T-helper 2 cell treated with Interferon-gamma antibody and Interleukin-4, amounts not matched to agents 100 ng/mL and 5 ng/mL, for 36 hours (primary cell): ENCODE data around the gene GDF9. TPM values are rescaled to one million over a fixed set of nuclear protein-coding genes. Genes with fewer than 3 reads are reported as not detected.

ENCODE experiments used
- intact Hi-C: fragments of 100-400 bp; cut with micrococcal nuclease; formaldehyde crosslinking; loops from one replicate; pipeline ENCODE4 v1.15.1; 2023
- total RNA-seq: library from RNA; stranded (reverse); gene quantifications from 2 replicates; pipeline ENCODE4 v1.2.3, GENCODE V29; 2022

The GDF9 gene, protein sequence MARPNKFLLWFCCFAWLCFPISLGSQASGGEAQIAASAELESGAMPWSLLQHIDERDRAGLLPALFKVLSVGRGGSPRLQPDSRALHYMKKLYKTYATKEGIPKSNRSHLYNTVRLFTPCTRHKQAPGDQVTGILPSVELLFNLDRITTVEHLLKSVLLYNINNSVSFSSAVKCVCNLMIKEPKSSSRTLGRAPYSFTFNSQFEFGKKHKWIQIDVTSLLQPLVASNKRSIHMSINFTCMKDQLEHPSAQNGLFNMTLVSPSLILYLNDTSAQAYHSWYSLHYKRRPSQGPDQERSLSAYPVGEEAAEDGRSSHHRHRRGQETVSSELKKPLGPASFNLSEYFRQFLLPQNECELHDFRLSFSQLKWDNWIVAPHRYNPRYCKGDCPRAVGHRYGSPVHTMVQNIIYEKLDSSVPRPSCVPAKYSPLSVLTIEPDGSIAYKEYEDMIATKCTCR
- total RNA-seq, result 0.18 and 0.27 TPM in 2 replicates

DNA sequence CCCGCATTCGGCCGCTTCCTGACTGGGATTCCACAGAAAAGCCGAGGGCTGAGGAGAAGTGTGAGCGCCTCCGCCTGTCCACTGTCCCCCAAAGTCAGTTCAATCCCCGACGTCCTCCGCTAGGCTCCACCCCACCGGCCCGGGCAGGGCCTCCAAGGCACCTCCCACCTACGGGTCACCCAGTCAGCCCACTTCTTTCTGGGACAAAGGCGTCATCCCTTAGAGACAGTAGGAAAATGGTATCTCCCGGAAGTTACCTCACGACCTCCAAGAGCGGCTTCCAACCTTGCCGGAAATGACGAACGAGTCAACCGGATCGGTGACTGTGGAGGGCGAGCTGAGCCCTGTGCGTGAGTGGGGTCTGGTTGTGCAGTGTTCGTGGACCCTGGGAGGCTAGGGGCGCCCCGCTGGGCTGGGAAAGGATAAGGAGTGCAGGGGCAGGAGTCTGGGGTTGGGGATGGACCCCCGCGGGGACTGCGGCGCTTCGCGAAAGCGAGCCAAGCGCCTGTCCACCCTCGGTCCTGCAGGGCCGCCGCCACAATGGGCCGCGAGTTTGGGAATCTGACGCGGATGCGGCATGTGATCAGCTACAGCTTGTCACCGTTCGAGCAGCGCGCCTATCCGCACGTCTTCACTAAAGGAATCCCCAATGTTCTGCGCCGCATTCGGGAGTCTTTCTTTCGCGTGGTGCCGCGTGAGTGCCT is at the start of gene GDF9, which contains the start of gene UQCRQ:
Gene GDF9 (minus strand): TSS at position 128 of the 704 bp plus-strand sequence. CDS start 1,936 bp downstream, outside the sequence.
Gene UQCRQ (plus strand): TSS at position 301 of the 704 bp plus-strand sequence. CDS start 240 bp downstream, at position 541.
- intact Hi-C loops, result loop anchor here (1.0 to 10.0 kb wide), 6 partner anchors 36 to 1508 kb away; partner anchors contain the start of genes AFF4, KIF3A, SHROOM1 and UBE2B

DNA sequence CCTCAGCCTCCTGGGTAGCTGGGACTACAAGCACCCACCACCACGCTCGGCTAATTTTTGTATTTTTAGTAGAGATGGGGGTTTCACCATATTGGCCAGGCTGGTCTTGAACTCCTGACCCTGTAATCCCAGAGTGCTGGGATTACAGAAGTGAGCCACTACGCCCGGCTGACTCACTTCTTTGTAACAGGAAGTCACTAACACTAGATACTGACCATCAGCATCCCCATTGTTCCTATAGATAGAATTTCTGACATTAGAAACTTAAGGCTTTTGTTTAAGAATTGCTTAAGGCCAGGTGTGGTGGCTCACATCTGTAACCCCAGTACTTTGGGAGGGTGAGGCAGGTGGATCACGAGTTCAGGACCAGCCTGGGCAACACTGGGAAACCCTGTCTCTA is 49.4 kb upstream of the GDF9 start:
- intact Hi-C loops, result no loop called here

DNA sequence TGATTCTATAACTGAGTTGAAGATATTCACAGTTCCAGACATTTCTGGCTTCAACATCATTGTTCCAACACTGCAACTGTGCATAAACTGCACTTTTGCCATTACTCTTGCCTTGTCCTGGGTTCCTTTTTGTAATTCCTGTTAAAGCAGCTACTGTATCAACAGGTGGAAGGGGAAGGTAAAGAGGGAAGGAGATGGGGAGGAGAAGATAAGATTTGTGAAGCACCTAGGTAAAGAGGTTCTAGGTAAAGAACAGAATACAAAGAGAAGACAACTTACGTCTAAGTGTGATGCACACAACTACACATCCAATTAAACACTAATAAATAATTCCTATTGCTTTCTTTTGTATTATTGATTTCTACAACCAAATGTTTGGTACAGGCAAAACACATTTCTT is 43.4 kb upstream of the GDF9 start:
- intact Hi-C loops, result no loop called here

DNA sequence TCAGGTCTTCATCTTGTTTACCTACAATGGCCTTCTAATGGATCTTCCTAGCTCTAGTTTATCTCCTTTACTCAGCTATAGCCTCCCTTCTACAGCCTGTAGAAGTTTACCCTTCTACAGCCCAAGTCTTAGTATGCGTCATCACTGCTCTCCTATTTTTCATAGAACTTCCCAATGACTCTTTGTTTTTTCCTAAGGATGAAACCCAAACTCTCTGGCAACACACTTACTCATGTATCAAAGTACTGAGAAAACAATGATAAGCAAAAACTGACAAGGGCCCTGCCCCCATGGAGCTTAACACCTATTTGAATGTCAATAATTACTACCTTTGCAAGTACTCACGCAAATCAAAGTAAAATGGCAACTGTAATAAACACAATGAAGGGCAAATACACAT is 40.9 kb upstream of the GDF9 start:
- intact Hi-C loops, result no loop called here

DNA sequence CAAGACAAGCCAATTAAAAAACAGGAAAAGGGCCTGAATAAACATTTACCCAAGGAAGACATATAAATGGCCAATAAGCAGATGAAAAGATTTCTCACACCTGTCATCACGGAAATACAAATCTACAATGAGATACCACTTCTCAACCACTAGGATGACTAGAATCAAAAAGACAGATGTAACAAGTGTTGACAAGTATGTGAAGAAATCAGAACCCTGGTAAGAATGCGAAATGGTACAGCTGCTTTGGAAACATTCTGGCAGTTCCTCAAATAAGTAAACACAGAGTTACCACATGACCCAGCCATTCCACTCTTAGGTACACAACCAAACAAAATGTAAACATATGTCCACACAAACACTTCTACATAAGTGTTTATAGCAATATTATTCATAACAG is 39.7 kb upstream of the GDF9 start:
- intact Hi-C loops, result no loop called here

DNA sequence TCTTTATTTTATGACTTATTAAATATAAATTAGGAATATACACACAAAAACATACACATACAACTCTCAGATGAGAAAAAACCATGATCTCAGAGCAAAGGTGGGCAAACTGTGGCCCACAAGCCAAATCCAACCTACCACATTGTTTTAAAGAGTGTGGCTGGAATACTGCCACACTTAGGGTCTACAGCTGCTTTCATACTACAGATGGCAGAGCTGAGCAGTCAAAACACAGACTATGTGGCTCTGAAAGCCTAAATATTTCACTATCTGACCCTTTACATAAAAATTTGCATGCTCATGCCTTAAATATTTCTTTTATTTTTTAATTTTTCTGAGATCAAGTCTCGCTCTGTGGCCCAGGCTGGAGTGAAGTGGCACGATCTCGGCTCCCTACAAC is 35.5 kb upstream of the GDF9 start:
- intact Hi-C loops, result no loop called here

DNA sequence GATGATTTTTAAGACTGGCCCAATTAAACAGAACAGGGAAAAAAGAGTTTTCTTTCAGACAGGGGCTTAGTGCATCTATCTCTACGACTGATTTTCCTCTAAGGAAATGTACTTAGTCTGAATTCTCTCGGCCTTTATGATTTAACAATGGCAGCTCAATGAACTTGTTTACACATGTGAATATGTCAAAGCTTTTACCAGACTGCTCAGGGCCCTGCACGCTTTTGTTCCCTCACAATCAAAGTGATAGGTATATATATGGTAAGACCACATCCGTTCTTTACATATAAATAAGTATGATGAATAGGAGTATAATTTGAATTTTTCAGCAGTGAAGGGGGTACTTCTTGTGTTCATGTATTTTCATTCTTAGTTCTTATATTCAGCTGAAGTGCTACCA is 34.8 kb upstream of the GDF9 start:
- intact Hi-C loops, result no loop called here

DNA sequence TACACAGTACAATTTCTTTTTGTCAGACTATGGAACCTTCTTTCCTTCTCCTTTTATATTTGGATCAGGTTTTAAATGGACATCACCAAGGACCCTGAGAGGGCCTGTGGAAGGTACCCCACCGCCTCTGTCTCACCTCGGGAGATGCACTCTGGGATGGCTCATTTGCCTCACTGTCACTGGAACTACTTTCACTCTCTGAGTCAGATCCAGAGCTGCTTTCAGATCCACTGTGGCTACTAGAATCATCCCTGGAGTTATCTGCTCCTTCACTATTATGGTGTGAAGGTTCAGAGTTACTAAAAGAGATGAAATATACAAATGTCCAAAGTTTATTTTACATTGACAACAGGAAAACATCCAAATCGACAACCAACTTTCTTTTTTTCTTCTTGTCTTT is 31.8 kb upstream of the GDF9 start:
- intact Hi-C loops, result no loop called here

DNA sequence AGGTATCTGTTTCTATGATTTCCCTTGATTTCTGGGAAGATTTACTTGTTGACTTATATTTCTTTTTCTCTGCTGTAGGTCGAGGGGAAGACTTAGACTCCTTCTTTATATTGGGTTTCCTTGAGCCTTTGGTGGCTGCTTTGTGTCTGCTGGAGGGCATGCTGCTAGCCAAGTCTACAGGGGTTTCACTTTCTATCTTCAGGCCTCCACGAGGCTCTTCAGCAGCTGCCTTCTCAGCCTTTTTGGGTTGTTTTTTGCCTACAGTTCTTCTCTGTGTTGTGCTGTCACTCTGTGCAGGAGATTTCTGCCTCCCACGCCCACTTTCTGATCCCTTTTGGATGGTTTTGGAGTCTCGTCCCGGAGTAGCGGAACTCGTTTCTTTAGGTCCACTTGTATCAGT is 30.4 kb upstream of the GDF9 start:
- intact Hi-C loops, result no loop called here

DNA sequence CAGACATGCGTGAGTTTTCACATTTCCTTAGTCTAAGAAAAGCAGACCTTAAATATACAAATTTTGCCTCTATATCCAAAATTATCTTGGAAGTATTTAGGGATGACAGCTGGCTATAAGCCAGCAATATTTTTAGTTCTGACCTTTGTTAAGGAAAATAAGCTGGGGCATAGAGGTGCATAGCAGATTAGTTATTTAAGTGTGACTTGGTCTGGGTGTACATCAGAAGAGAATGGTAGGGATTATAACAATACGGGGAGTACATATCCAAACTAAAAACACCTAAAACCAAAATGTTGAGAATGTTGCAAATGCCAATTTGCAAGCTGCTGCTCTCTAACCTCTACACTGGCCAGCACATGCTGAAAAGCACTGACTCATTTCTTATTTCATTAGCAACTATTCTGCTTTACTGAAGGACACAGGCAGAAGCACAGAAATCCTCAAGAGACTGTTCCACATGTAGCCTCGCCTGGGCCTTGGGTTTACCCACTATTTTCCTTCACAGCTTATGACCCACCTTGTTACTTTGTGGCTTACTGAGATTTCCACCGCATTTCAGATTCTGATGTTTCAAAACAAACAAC is 29.5 kb upstream of the GDF9 start:
- intact Hi-C loops, result no loop called here

DNA sequence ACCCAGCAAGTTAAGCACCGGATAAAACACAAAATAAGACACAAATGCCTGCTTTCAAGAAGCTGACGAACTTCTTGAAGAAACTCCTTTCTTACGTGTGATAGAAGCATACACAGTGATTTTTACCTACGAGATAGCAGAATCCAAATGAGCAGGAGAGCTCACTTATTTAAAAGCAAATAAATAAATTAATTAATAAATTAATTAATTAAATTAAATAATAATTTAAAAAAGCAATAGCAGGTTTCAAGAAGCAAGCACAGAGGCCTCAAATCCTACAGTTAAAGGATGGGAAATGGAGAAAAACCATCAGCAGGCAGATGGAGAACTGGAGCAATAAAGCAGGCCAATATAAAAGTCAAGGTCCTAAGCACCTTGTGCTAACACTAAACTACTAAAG is 24.5 kb upstream of the GDF9 start:
- intact Hi-C loops, result no loop called here

DNA sequence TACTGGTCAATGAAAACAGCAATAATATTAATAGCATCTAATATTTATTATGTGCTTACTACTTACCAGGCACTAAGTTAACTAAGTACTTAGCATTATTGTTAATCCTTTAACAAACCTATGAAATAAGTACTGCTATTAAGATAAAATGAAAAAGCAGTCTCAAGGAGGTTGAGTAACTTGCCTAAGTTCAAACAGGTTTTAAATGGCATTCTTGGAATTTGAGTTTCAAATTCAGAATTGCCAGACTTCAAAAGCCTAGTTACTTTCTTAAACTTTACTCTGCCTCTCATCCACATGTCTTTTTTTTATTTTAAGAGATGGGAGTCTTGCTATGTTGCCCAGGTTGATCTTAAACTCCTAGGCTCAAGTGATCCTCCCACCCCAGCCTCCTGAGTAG is 23.2 kb upstream of the GDF9 start:
- intact Hi-C loops, result no loop called here

DNA sequence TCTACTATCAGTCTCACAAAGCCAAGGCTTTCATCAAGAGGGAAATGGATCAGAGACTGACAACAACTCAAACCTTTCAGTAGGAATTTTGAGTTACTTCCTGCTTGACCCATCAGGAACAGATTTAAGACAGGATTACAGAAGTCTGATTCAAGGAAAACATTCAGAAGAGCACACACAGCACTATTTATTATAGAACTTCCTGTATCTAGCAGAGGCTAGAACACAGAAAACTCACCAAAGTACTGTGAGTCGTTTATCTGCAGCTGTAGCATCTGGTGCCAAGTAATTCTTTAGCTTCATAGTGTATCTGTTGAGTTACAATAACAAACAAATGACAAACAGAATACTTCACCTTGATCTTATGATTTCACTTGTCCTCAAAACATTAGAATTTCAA is 21.0 kb upstream of the GDF9 start:
- intact Hi-C loops, result no loop called here

DNA sequence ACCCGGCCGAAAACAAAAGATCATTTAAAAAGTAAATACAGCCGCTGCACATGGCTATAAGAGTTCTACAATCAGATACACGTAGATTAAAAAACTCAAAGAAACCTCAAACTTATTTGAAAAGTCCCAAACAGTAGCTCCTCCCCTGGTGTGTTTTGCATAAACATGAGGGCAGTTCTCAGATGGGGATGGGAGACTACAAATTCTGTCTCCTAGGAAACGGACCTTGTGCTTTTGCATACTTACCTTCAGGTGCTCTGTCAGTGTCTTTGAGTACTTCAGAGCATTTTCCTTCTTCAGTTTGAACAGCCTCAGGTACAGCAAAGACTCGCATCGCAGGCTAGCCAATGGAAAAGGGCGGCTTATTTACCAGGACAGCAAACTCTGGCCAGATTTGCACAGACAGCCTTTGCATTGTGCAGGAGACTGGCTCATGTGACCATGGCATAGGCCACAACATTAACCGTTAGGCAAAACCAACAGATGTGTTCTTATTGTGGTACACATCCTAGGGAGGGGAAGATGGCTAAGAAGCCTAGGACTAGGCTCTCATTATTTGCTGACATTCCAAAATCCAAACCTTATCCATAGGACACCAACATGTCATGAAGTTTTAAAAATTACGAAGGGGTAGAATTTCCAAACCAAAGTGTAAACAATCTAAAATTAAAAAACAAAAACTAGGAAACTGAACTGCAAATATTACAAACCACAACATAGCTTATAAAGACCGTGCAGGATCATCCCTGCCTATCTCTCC is 20.0 kb upstream of the GDF9 start:
- intact Hi-C loops, result no loop called here

DNA sequence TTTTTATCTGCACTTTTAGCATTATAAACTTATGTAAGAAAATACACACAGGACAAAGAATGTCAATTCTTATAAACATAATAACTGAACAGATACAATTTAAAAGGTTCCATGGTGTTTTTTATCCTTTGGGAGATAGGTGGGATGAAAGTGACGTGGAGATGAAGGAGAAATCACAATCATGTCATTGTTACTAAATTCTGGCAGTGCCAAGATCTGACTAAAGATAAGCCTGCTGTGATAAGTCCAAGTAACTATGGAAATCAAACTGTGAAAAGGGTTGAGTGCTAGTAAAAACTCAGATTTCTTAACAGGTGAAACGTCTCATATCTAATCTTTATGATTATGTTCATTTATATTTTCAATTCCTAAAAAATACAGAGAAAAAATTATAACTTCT is 18.3 kb upstream of the GDF9 start:
- intact Hi-C loops, result no loop called here

DNA sequence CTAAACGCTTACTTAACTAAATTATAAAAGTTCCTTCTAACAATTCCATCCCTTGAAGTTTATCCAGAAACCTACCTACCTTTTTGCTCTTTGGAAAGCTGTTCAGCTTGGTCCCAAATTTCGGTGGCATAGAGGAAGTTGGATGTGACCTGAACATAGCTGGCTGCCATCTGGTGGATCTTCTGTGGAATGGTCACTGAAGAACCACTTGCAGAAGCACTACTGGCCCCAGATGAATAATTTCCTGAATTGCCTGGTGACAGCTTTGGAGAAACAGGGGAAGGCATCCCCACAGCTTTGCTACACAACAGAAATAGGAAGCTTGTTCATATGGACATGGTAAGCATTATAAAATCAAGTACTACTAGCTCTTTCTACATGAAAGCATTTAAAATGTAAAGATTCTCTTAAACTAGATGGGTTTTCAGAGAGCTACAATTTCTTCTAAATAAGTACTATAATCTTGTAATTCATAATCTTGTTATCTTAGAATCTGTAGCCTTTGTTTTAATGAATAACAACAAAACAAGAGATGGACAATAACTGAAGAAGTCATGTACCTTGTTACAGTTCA is 17.1 kb upstream of the GDF9 start:
- intact Hi-C loops, result loop anchor here (1.0 to 2.0 kb wide), 2 partner anchors 53 to 497 kb away; partner anchors contain the start of gene SHROOM1

DNA sequence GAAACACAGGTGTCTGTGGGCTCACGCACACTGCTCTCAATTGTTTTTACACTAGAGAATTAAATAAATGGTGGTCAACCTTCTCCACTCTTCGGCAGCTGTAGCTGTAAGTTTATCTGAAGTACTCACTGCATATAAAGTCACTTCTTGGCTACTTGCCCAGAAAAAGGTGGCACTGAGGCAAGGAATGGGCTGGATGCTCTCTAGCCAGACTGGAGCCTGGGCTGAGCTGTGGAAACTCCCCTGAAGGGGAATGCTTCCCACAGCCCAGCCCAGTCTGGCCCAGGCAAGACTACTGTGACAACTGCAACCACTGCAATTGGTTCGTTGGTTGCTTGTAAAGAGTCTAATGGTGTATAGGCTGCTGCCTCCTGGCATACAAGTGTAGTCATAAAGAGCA is 11.7 kb upstream of the GDF9 start:
- intact Hi-C loops, result no loop called here

DNA sequence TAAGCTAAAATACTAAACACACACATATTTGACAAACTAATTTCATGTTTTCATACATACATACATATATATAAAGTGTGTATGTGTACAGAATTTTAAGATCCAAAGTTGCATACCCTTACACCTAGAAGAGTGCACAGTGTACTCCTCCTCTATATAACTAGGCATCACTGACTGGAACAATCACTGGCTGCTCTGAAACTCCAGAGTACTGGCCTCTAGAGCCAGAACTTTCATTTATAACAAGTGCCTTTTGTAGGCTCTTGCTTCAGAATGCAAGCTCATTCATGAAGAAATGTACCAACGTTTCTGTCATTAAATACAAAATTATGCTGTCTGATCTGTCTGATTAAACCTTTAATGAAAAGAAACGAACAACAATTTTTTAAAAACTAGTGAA is 11.2 kb upstream of the GDF9 start:
- intact Hi-C loops, result no loop called here

DNA sequence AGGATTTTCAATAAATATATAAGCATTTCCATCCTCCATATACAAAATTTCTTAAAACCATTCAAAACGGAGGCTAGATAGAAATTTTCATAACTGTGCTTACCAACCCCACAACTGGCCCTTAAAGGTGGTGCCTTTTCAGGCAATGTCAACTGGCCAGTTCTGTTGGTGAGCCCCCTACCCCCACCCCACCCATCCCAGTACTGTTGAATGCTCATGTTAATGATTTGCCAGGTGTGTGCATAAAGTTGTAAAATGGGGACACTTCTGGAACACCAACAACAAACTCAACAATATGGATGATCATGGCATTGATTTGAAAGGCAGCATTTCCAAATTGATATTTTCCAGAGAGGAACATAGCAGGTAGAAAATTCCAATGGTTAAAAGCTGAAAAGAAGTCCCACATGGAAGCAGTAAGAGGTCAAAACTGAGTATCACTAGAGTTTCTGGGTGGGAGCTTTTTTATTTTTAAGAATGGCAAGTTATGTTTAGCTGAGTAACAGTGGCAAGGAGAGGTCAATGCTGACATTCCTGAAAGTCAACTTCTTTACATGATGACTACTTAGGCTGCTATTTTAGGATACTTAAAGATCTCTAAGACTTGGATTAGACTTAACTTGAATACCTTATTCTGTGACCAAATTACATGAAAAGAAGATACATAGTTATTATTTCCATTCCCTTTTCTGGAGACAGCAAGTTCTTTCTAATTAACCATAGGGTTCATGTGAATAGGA is 9.9 kb upstream of the GDF9 start:
- intact Hi-C loops, result no loop called here

DNA sequence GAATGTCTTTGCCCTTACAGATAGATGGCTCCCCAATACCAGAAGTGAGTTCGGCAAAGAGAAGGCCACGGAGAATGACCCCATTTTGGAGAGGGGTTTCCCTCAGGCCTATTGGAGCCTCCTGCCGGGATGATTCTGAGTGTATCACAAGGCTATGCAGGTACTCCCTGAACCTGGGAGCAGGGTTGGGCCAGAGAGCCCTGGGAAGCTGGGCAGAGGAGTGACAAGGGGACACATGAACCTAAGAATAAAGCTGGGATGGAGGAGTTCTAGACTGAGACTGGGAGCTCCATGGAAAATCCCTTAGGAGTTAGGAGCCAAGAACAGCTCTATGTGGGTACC is 7.6 kb upstream of the GDF9 start:
- intact Hi-C loops, result no loop called here
